ENCODE measurements around the gene ANXA1. TPM values are rescaled to one million over a fixed set of nuclear protein-coding genes. Genes with fewer than 3 reads are reported as not detected.

ANXA1 gene
- total and polyA plus RNA-seq, 10 of the 15 experiments (the other 5 are each of a cell fraction or from before 2014, with no cell fraction given): 6.6 to 30.1 (median 12.6) TPM

- TF ChIP-seq ZNF207 (IDR thresholded peaks at IDR 0.05; ENCODE audit: borderline replicate concordance): no peak
- TF ChIP-seq HDGF (IDR thresholded peaks at IDR 0.05): no peak
- TF ChIP-seq, protein P1, sequence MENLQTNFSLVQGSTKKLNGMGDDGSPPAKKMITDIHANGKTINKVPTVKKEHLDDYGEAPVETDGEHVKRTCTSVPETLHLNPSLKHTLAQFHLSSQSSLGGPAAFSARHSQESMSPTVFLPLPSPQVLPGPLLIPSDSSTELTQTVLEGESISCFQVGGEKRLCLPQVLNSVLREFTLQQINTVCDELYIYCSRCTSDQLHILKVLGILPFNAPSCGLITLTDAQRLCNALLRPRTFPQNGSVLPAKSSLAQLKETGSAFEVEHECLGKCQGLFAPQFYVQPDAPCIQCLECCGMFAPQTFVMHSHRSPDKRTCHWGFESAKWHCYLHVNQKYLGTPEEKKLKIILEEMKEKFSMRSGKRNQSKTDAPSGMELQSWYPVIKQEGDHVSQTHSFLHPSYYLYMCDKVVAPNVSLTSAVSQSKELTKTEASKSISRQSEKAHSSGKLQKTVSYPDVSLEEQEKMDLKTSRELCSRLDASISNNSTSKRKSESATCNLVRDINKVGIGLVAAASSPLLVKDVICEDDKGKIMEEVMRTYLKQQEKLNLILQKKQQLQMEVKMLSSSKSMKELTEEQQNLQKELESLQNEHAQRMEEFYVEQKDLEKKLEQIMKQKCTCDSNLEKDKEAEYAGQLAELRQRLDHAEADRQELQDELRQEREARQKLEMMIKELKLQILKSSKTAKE (IDR thresholded peaks at IDR 0.05; ENCODE audit: low read depth, poor library complexity, severe bottlenecking): no peak
- no peak for TF ChIP-seq SMARCA5 (IDR thresholded peaks at IDR 0.05)
- no peak for TF ChIP-seq ZNF622 (IDR thresholded peaks at IDR 0.05)
- TF ChIP-seq RB1 (IDR thresholded peaks at IDR 0.05; ENCODE audit: borderline replicate concordance): no peak
- TF ChIP-seq STAT3 (IDR thresholded peaks at IDR 0.05; ENCODE audit: low read depth, low read length): no peak
- no peak for TF ChIP-seq SREBF2 (IDR thresholded peaks at IDR 0.05; ENCODE audit: low read length)
Measured at GRCh38 chr9:73160868-73161267, 9.2 kb downstream of the ANXA1 start (continued).

- POLR2A ChIA-PET: no interaction called here
- RAD21 ChIA-PET (ENCODE audit: unreplicated experiment): no interaction called here
- H4K20me1 ChIP-seq (ENCODE audit: control insufficient read depth, insufficient read depth): no peaks in the 10 kb centered on the region
- H3K4me2 ChIP-seq (ENCODE audit: control insufficient read depth, insufficient read depth): no peak overlapping the region
- SMC1A ChIA-PET (ENCODE audit: uncharacterized antibody, unreplicated experiment): interaction anchor here (0.6 to 1.0 kb wide), 4 partner anchors 11 to 56 kb away, joined by 3 to 4 read pairs (median 3); no protein-coding TSS in a partner anchor
- in situ Hi-C loops (cut with MboI): no loop called here
- no peaks in the 10 kb centered on the region for H3K4me1 ChIP-seq (ENCODE audit: control insufficient read depth, insufficient read depth, low read length)
- peak overlapping the region; percentile 24; the same call in 1 of the 2 replicates for H2AFZ ChIP-seq (ENCODE audit: control insufficient read depth, low read depth, low read length)
- DNase-seq (ENCODE audit: low read depth, low spot score): no peak
- no peak overlapping the region for H3K9ac ChIP-seq (ENCODE audit: control insufficient read depth, insufficient read depth, low read length)
- no peaks in the 10 kb centered on the region for H3K9me3 ChIP-seq (replicated peaks; ENCODE audit: control insufficient read depth, insufficient read depth, low read length)
- intact Hi-C loops (cut with micrococcal nuclease; ENCODE audit: unreplicated experiment): no loop called here
- H3K79me2 ChIP-seq (ENCODE audit: control insufficient read depth, insufficient read depth, low read length): no peaks in the 10 kb centered on the region
- H3K4me3 ChIP-seq: no peak overlapping the region
- H3K27ac ChIP-seq (ENCODE audit: control insufficient read depth, insufficient read depth): no peak overlapping the region
- H3K36me3 ChIP-seq (ENCODE audit: control insufficient read depth in 2 of 2, insufficient read depth in 2 of 2, low read length in 1 of 2): no peaks in the 10 kb centered on the region
- peak; percentile 70 for ATAC-seq
- H3K27me3 ChIP-seq (replicated peaks in 1 of 2; ENCODE audit: control insufficient read depth in 2 of 2, insufficient read depth in 2 of 2, low read length in 1 of 2): no peaks in the 10 kb centered on the region; a peak in 1 of 4 replicates
- CTCF ChIA-PET: interaction anchor here (1.2 kb wide), 1 partner anchor 14 kb away, joined by 3 read pairs; no protein-coding TSS in a partner anchor
- TF ChIP-seq SIN3A (IDR thresholded peaks at IDR 0.05; ENCODE audit: low read depth, low read length) (no peak), EED (IDR thresholded peaks at IDR 0.05; ENCODE audit: low read depth) (no peak), POLR2AphosphoS5 (IDR thresholded peaks at IDR 0.05; ENCODE audit: low read length) (no peak), NFIC (IDR thresholded peaks at IDR 0.05; ENCODE audit: low read depth, low read length) (no peak), E2F8 (IDR thresholded peaks at IDR 0.05; ENCODE audit: low read depth, partially characterized antibody) (no peak), NFYA (IDR thresholded peaks at IDR 0.05; ENCODE audit: borderline replicate concordance, low read depth, low read length) (no peak), NR2F1 (conservative IDR thresholded peaks at IDR 0.05) (no peak), SPI1 (IDR thresholded peaks at IDR 0.05; ENCODE audit: borderline replicate concordance, insufficient read depth, low read depth, low read length) (no peak)
- no peak for FAIRE-seq
- 35% methylated on average over 6 of the region's 6 CpGs for WGBS (ENCODE audit: insufficient coverage, insufficient replicate concordance, low lambda C conversion rate, missing lambda C conversion rate)
- no TSS peak for BruUV-seq (replicated peaks)
Measured at GRCh38 chr9:73162987-73163768, 11.5 kb downstream of the ANXA1 start.

Data from GM12878 (cell line).